Esophagus muscularis mucosa (tissue), 4 donors: ENCODE measurements around the gene GRB7. TPM values are rescaled to one million over a fixed set of nuclear protein-coding genes. Genes with fewer than 3 reads are reported as not detected.

Experiments used
- DNase-seq: peaks from one replicate; pipeline ENCODE4 v3.0.0-alpha.2; 2017; ENCODE audit errors: extremely low spot score
- H3K27ac ChIP-seq, 4 donors: fragments of 200-600 bp; sonication (generic); replicated peaks in 1 of 4; 1 replicate in 3 of 4; 2 replicates in 1 of 4; pipeline ENCODE4 v1.5.1; 2016 to 2019; ENCODE audit warnings: mild to moderate bottlenecking in 1 of 4
- H3K27me3 ChIP-seq, 4 donors: fragments of 200-600 bp; sonication (generic); one replicate each; pipeline versions ENCODE4 v1.5.1 to v1.6.0; 2016 to 2019
- H3K36me3 ChIP-seq, 4 donors: fragments of 200-600 bp; sonication (generic); one replicate each; pipeline ENCODE4 v1.5.1; 2016 to 2019
- H3K4me1 ChIP-seq, 4 donors: fragments of 200-600 bp; sonication (generic); one replicate each; pipeline ENCODE4 v1.5.1; 2016 to 2019
- H3K4me3 ChIP-seq, 4 donors: fragments of 200-600 bp; sonication (generic); 1 replicate in 2 of 4; 2 replicates in 2 of 4; pipeline ENCODE4 v1.5.1; 2016 to 2019; ENCODE audit warnings: mild to moderate bottlenecking in 4 of 4, moderate library complexity in 1 of 4
- H3K9me3 ChIP-seq, 4 donors: fragments of 200-600 bp; sonication (generic); 1 replicate in 3 of 4; 2 replicates in 1 of 4; pipeline ENCODE4 v1.5.1; 2016 to 2019
- EP300 ChIP-seq: sonication (generic); formaldehyde crosslinking; IDR thresholded peaks from one replicate; pipeline ENCODE4 v1.6.1; 2017; ENCODE audit warnings: antibody characterized with exemption
- POLR2A ChIP-seq: fragments of 450-650 bp; IDR thresholded peaks from one replicate; pipeline ENCODE4 v1.6.1; 2017; ENCODE audit warnings: antibody characterized with exemption, moderate library complexity, mild to moderate bottlenecking, low read depth
- POLR2AphosphoS5 ChIP-seq, 2 donors: sonication (generic); formaldehyde crosslinking; IDR thresholded peaks; one replicate each; pipeline ENCODE4 v1.6.1; 2017; ENCODE audit warnings: antibody characterized with exemption in 2 of 2
- WGBS: methylation state at CpG from one replicate; pipeline ENCODE4 v1.1.5; 2018; 5-methylcytosine and 5-hydroxymethylcytosine counted together
- intact Hi-C: fragments of 100-400 bp; cut with DNase I; formaldehyde crosslinking; loops from one replicate; pipeline ENCODE4 v1.15.1; 2023
- total RNA-seq, 4 donors: library from RNA; depleted of rRNA; stranded (reverse); fragments of >200 nt; gene quantifications; one replicate each; pipeline versions ENCODE4 v1.1.0 to v1.2.1, GENCODE V29; 2016
- TF ChIP-seq, protein P1 (sequence below), 3 experiments: fragments of 200-600 bp in 2 of 3; fragments of 450-650 bp in 1 of 3; sonication (generic) in 2 of 3; IDR thresholded peaks; one replicate each; pipeline ENCODE4 v1.5.1; 2017 to 2019; ENCODE audit warnings: antibody characterized with exemption in 3 of 3, mild to moderate bottlenecking in 2 of 3, moderate library complexity in 1 of 3

GRB7 gene
- total RNA-seq, 4 donors from 2014 or later: 0.23 to 0.83 (median 0.55) TPM

DNA sequence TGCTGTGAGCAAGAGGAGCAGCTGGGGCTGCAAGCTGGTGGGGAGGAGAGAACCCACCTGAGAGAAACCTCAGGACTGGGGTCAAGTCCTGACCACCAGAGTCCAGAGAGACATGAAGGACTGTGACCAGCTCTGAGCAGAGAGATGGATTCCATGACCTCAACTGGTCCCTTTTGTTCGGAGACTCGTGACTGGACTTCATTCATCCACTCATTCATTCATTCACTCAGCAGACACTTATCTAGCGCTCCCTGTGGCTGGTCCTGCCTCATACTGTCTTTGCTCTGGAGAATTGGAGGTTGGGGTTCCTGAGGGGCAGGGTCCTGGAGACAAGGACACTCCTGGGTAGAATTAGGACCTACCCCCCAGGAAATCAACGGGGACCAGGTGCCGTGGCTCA lies 33.8 kb upstream of the GRB7 start:
- no peak overlapping the region for H3K4me3 ChIP-seq
- no peak for TF ChIP-seq POLR2A
- no peak for TF ChIP-seq POLR2AphosphoS5 (IDR thresholded peaks at IDR 0.05)
- no peak for TF ChIP-seq EP300
- TF ChIP-seq, protein P1, sequence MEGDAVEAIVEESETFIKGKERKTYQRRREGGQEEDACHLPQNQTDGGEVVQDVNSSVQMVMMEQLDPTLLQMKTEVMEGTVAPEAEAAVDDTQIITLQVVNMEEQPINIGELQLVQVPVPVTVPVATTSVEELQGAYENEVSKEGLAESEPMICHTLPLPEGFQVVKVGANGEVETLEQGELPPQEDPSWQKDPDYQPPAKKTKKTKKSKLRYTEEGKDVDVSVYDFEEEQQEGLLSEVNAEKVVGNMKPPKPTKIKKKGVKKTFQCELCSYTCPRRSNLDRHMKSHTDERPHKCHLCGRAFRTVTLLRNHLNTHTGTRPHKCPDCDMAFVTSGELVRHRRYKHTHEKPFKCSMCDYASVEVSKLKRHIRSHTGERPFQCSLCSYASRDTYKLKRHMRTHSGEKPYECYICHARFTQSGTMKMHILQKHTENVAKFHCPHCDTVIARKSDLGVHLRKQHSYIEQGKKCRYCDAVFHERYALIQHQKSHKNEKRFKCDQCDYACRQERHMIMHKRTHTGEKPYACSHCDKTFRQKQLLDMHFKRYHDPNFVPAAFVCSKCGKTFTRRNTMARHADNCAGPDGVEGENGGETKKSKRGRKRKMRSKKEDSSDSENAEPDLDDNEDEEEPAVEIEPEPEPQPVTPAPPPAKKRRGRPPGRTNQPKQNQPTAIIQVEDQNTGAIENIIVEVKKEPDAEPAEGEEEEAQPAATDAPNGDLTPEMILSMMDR (IDR thresholded peaks at IDR 0.05): no peak
- no peak for DNase-seq
- peaks cover 35 to 64% (median 56%) of the 10 kb centered on the region in 4 donors for H3K4me1 ChIP-seq
- no peak overlapping the region for H3K27ac ChIP-seq
- WGBS: 83% methylated on average over 5 of the region's 5 CpGs
- no peaks in the 10 kb centered on the region for H3K27me3 ChIP-seq
- H3K36me3 ChIP-seq: peaks cover 18 to 27% (median 24%) of the 10 kb centered on the region in 4 donors
- intact Hi-C loops: no loop called here
- no peaks in the 10 kb centered on the region for H3K9me3 ChIP-seq

DNA sequence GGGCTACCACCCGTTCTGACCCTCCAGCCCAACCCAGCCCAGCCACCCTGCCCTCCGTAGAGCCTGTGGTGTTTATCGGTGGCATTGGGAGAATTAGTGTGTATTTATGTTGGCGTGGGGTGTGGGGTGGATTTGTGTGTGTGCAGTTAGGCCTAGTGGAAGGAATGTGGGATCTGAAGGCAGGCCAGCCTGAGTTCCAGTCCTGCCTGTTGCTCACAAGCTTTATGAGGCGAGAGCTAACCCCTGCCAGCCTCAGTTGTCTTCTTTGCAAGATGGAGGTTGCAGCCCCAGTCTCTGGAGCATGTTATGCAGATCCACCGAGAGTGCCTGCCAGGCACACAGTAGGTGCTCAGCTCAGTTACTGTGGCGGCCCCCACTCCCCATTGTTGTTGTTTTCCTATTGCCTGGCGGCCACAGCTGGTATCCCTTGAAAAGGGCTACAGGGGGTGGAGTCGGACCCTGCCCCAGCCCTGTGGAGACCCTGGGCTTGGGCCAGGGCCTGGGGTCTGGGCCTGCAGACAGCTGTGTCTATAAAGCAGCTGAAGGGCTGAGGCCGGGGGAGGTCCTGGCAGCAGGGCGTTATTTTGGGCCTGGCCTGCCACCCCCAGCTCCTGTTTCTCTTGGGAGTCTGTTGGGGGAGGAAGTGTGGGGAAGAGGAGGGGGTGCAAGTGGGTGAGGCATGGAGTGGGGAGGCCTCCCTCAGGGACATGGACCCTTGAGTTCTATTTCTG lies 32.8 kb upstream of the GRB7 start:
- no peak for DNase-seq
- H3K4me1 ChIP-seq: peaks cover 30 to 56% (median 49%) of the 10 kb centered on the region in 4 donors
- intact Hi-C loops: no loop called here

DNA sequence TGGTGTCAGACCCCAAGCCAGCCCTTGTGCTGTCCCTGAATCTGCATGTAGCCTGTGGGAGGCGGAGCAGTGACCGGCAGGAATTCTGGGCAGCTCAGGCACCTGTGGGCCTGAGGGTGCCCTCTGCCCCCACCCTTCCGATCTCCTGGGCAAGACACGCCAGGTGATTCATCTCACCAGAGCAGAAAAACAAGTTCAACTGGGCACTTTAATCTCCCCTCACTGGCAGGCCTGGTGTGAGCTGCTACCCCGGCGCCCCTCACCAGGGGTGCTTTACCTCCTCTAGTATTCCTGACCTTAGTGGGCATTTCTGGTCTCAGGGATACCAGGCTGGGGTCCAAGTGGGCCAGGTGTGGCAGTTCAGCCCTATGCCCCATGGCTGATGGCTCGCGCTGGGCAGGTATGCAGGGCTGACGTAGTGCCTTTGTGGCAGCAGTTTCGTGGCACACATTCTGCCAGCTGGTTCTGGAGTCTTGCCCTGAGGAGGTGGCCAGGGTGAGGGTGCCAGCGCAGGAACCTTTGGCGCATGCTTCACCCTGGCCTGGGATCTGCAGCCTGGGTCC lies 31.9 kb upstream of the GRB7 start:
- Histone ChIP-seq H3K4me3 (no peak overlapping the region), H3K27ac (peak overlapping the region; percentile 10 to 55 (median 38)), H3K9me3 (no peaks in the 10 kb centered on the region), H3K36me3 (peaks cover 31 to 47% (median 43%) of the 10 kb centered on the region in 4 donors), H3K27me3 (no peaks in the 10 kb centered on the region), H3K4me1 (peaks cover 29 to 50% (median 45%) of the 10 kb centered on the region in 4 donors)
- TF ChIP-seq EP300 (no peak), POLR2A (no peak), POLR2AphosphoS5 (IDR thresholded peaks at IDR 0.05) (no peak)
- TF ChIP-seq, protein P1 (IDR thresholded peaks at IDR 0.05): no peak
- 62% methylated on average over 2 of the region's 12 CpGs for WGBS
- intact Hi-C loops: no loop called here
- DNase-seq: no peak

More for the DNA sequence above, 32.8 kb upstream of the GRB7 start:
- no peak overlapping the region for H3K4me3 ChIP-seq
- no peaks in the 10 kb centered on the region for H3K27me3 ChIP-seq
- H3K9me3 ChIP-seq: no peaks in the 10 kb centered on the region
- TF ChIP-seq, protein P1 (IDR thresholded peaks at IDR 0.05): peak; percentile 17 to 41 (median 25)
- TF ChIP-seq EP300: no peak
- peaks cover 26 to 38% (median 35%) of the 10 kb centered on the region in 4 donors for H3K36me3 ChIP-seq
- H3K27ac ChIP-seq: peak overlapping the region; percentile 10 to 55 (median 38)
- 63% methylated on average over 11 of the region's 11 CpGs for WGBS

DNA sequence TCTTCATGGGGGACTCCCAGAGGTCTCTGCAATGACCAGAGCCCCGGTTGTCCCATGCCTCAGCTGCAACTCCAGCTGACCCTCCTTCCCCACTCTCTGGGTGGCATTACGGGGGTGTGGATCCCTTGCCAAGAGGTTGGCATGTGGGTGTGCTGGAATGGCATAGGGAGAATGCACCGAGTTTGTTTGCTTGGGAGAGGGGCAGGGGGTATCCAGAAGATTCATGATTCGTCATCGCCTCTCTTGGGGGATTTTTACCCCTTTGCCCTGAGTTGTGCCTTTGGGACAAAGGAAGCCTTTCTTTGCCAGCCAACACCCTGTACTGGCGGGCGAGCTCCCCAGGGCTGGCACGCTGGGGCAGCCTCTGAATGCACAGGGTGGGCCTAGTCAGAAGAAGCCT lies 31.4 kb upstream of the GRB7 start:
- no peak for DNase-seq
- no peak overlapping the region for H3K4me3 ChIP-seq
- H3K36me3 ChIP-seq: peaks cover 31 to 52% (median 48%) of the 10 kb centered on the region in 4 donors
- H3K27me3 ChIP-seq: no peaks in the 10 kb centered on the region
- TF ChIP-seq POLR2A (no peak), POLR2AphosphoS5 (IDR thresholded peaks at IDR 0.05) (no peak), EP300 (no peak)
- TF ChIP-seq, protein P1 (IDR thresholded peaks at IDR 0.05): no peak
- peaks cover 24 to 45% (median 40%) of the 10 kb centered on the region in 4 donors for H3K4me1 ChIP-seq
- peak overlapping the region in 2 of 4 donors; percentile 52 to 55 for H3K27ac ChIP-seq
- H3K9me3 ChIP-seq: no peaks in the 10 kb centered on the region
- intact Hi-C loops: no loop called here
- 80% methylated on average over 8 of the region's 8 CpGs for WGBS
